K562 (cell line): Measurements from ENCODE around the gene FRMD1. TPM values are rescaled to one million over a fixed set of nuclear protein-coding genes. Genes with fewer than 3 reads are reported as not detected.
A peak's percentile ranks its signal among the peaks of the same experiment; 100 is the strongest.

Source experiments
- ATAC-seq: fragments of 200-7000 bp; cut with Tn5 transposase; 3 replicates; pipeline ENCODE4 v1.9.1; 2020; ENCODE audit warnings: moderate library complexity
- BruUV-seq: library from RNA; stranded (reverse); fragments of 400-500 nt; replicated peaks from 2 replicates; lab custom pipeline; 2021; lab: Mats Ljungman, UMichigan
- CTCF ChIA-PET: fragments of 300-600 bp; formaldehyde crosslinking; extraction: SDS; loops from one replicate; lab custom pipeline; 2021; ENCODE audit warnings: low intra/inter-chr PET ratio; lab: Yijun Ruan, JAX
- POLR2A ChIA-PET: fragments of 300-600, 350-650 bp; sonication (Branson Sonifier 250); formaldehyde crosslinking; extraction: SDS; loops from one replicate; lab custom pipeline; 2021; ENCODE audit warnings: antibody characterized with exemption, inconsistent platforms; lab: Yijun Ruan, JAX
- DNase-seq, 4 experiments: peaks; one replicate each; pipeline versions ENCODE4 v3.0.0 to v3.0.0-alpha.2; 2011 to 2018; ENCODE audit warnings: low spot score in 3 of 4, mixed read lengths in 3 of 4; ENCODE audit errors: extremely low read depth in 1 of 4
- FAIRE-seq: peaks from 2 replicates; lab custom pipeline; 2011; peaks lifted over from hg19 to GRCh38; lab: Jason Lieb, UNC
- H2AFZ ChIP-seq: 2 replicates; pipeline ENCODE4 v1.6.0; 2011; ENCODE audit warnings: low read depth, low read length, control low read depth, inconsistent platforms
- H3K27ac ChIP-seq: fragments of 200-600 bp; 3 replicates; pipeline ENCODE4 v1.8.0; 2011; ENCODE audit warnings: low read depth, mild to moderate bottlenecking, control low read depth, inconsistent platforms, low read length, moderate library complexity, mixed read lengths; ENCODE audit errors: extremely low read depth
- H3K27me3 ChIP-seq, 2 experiments: fragments of 300-600 bp in 1 of 2; 2 replicates in 1 of 2; 3 replicates in 1 of 2; pipeline versions ENCODE4 v1.6.0 to v1.8.0; 2011; ENCODE audit warnings: inconsistent platforms in 2 of 2, low read length in 2 of 2, mild to moderate bottlenecking in 1 of 2, mixed read lengths in 1 of 2, moderate library complexity in 1 of 2; ENCODE audit not compliant: control insufficient read depth in 2 of 2, insufficient read depth in 2 of 2
- H3K36me3 ChIP-seq: fragments of 300-600 bp; 3 replicates; pipeline ENCODE4 v1.8.0; 2011; ENCODE audit warnings: mild to moderate bottlenecking, low read length, inconsistent platforms; ENCODE audit not compliant: control insufficient read depth, insufficient read depth
- H3K4me1 ChIP-seq, 2 experiments: fragments of 200-600 bp in 1 of 2; replicated peaks in 1 of 2; 2 replicates in 1 of 2; 3 replicates in 1 of 2; pipeline versions ENCODE4 v1.5.1 to v1.8.0; 2011; ENCODE audit warnings: inconsistent platforms in 2 of 2, low read length in 2 of 2, mild to moderate bottlenecking in 1 of 2, mixed read lengths in 1 of 2, moderate library complexity in 1 of 2; ENCODE audit not compliant: control insufficient read depth in 2 of 2, insufficient read depth in 2 of 2
- H3K4me2 ChIP-seq: 2 replicates; pipeline ENCODE4 v1.6.1; 2011; ENCODE audit warnings: low read length, control low read depth, inconsistent platforms, mixed read lengths; ENCODE audit not compliant: insufficient read depth
- H3K4me3 ChIP-seq: fragments of 200-600 bp; sonication (generic), shearing (Covaris generic); 2 replicates; pipeline ENCODE4 v1.5.1; 2016; ENCODE audit warnings: control low read depth, inconsistent platforms
- H3K79me2 ChIP-seq: fragments of 200-600 bp; 3 replicates; pipeline ENCODE4 v1.8.0; 2011; ENCODE audit warnings: low read length, inconsistent platforms; ENCODE audit not compliant: control insufficient read depth, insufficient read depth
- H3K9ac ChIP-seq, 2 experiments: 2 replicates each; pipeline versions ENCODE4 v1.6.0 to v1.6.1; 2011; ENCODE audit warnings: low read depth in 2 of 2, low read length in 2 of 2, control low read depth in 1 of 2, inconsistent platforms in 1 of 2, mild to moderate bottlenecking in 1 of 2, mixed read lengths in 1 of 2; ENCODE audit not compliant: insufficient read depth in 1 of 2
- H3K9me1 ChIP-seq: one replicate; pipeline ENCODE4 v1.6.0; 2011; ENCODE audit warnings: inconsistent platforms, mild to moderate bottlenecking, low read length, moderate library complexity; ENCODE audit not compliant: control insufficient read depth, insufficient read depth
- H3K9me3 ChIP-seq: replicated peaks from 2 replicates; pipeline ENCODE4 v1.5.1; 2011; ENCODE audit warnings: low read depth, low read length, inconsistent platforms; ENCODE audit not compliant: control insufficient read depth, insufficient read depth
- H4K20me1 ChIP-seq: replicated peaks from 2 replicates; pipeline ENCODE4 v1.6.1; 2011; ENCODE audit warnings: low read length, inconsistent platforms, mixed read lengths; ENCODE audit not compliant: control insufficient read depth, insufficient read depth
- EZH2 ChIP-seq: IDR thresholded peaks from 2 replicates; pipeline ENCODE4 v1.6.1; 2012; ENCODE audit warnings: low read depth, mild to moderate bottlenecking, inconsistent platforms, low read length, borderline replicate concordance
- JUND ChIP-seq, 2 experiments: IDR thresholded peaks; 2 replicates in 1 of 2; 3 replicates in 1 of 2; pipeline ENCODE4 v1.6.1; 2011; ENCODE audit warnings: borderline replicate concordance in 2 of 2, low read depth in 2 of 2, low read length in 2 of 2, improper control_type of control experiment in 1 of 2, missing biosample characterization in 1 of 2, missing genetic modification characterization in 1 of 2, missing genetic modification reagents in 1 of 2
- MBD1 ChIP-seq: fragments of 250-450 bp; sonication (Bioruptor Pico); IDR thresholded peaks from 2 replicates; pipeline ENCODE4 v1.8.0; 2022; ENCODE audit warnings: inconsistent platforms
- PCBP1 ChIP-seq: fragments of 200-400 bp; formaldehyde crosslinking; IDR thresholded peaks from 2 replicates; pipeline ENCODE4 v1.6.1; 2018; ENCODE audit warnings: mild to moderate bottlenecking, low read depth, low read length; ENCODE audit not compliant: poor library complexity, severe bottlenecking
- REST ChIP-seq, 2 experiments: fragments of 450-650 bp; formaldehyde crosslinking in 1 of 2; IDR thresholded peaks; 2 replicates each; pipeline versions ENCODE4 v1.4.0 to v1.6.1; 2014 to 2020; ENCODE audit warnings: mild to moderate bottlenecking in 2 of 2, borderline replicate concordance in 1 of 2, low read depth in 1 of 2
- TCF15 ChIP-seq: fragments of 250-450 bp; sonication (Bioruptor Pico); IDR thresholded peaks from 2 replicates; pipeline ENCODE4 v1.8.0; 2022; ENCODE audit warnings: moderate library complexity, mild to moderate bottlenecking, inconsistent platforms
- THRB ChIP-seq: fragments of 450-650 bp; formaldehyde crosslinking; conservative IDR thresholded peaks from 2 replicates; pipeline ENCODE4 v1.4.0; 2022; ENCODE audit warnings: mild to moderate bottlenecking, missing genetic modification characterization
- ZNF766 ChIP-seq: fragments of 200-800 bp; sonication (Bioruptor generic); conservative IDR thresholded peaks from 2 replicates; pipeline ENCODE4 v1.6.1; 2016; ENCODE audit warnings: missing genetic modification characterization, missing compliant biosample characterization
- WGBS: fragments of 100-300 bp; shearing (Covaris generic); methylation state at CpG from one replicate; pipeline ENCODE4 v1.1.6; 2016; ENCODE audit warnings: low coverage, mixed read lengths; ENCODE audit not compliant: insufficient coverage; ENCODE audit errors: missing lambda C conversion rate; 5-methylcytosine and 5-hydroxymethylcytosine counted together
- in situ Hi-C: fragments of 300-500 bp; cut with MboI; formaldehyde crosslinking; loops from 4 replicates; pipeline ENCODE4 v1.15.0; 2018; ENCODE audit warnings: inconsistent platforms, mixed read lengths
- intact Hi-C: fragments of 100-400 bp; cut with micrococcal nuclease; formaldehyde crosslinking; loops from 2 replicates; pipeline ENCODE4 v1.14.2; 2022
- polyA plus RNA-seq, 8 experiments: library from polyadenylated mRNA; depleted of rRNA in 4 of 8; stranded (reverse) in 5 of 8; unstranded in 3 of 8; fragments of >200 nt; fragmentation: Nextera tagmentation in 2 of 8; fragmentation: Illumina TruSeq in 1 of 8; extraction: Ambion mirVana in 2 of 8; extraction: Trizol in 1 of 8; gene quantifications; 2 replicates each; pipeline versions ENCODE4 v1.2.1 to v1.2.3, GENCODE V29; 2011 to 2014; ENCODE audit warnings: inconsistent platforms in 1 of 8, missing spikeins in 1 of 8
- total RNA-seq, 7 experiments: library from RNA; depleted of rRNA in 6 of 7; stranded (reverse); fragments of >200 nt in 6 of 7; fragmentation: Illumina TruSeq in 2 of 7; extraction: Trizol in 2 of 7; gene quantifications; 2 replicates each; pipeline versions ENCODE4 v1.2.1 to v1.2.3, GENCODE V29; 2011 to 2021; ENCODE audit warnings: low replicate concordance in 1 of 7

Gene FRMD1
- total and polyA plus RNA-seq, 9 of the 15 experiments (the other 6 are each of a cell fraction or from before 2014, with no cell fraction given): 0.01 to 0.04 (median 0.01) TPM; not detected in 6

DNA sequence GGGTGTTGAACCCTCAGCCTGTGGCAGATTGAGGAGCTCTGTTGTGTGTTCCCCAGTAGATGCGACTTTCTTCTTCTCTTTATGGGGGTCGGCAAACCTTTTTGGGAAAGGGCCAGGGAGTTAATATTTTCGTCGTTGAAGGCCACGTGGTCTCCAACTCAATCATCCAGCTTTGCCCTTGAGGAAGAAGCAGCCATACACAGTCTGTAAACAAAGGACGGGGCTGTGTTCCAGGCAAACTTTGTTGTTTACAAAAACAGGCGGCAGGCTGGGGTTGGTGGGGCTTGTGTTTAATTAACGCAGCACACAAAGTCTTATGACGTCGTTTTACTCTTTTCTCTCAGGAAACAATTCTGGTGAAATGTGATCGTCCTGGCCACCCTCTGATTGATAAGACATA lies 61.4 kb downstream of the FRMD1 start:
- no peak for FAIRE-seq
- Histone ChIP-seq H4K20me1 (no peaks in the 10 kb centered on the region), H2AFZ (no peak overlapping the region), H3K27ac (no peak overlapping the region), H3K27me3 (peaks cover 38 to 45% of the 10 kb centered on the region in 2 experiments), H3K4me1 (no peaks in the 10 kb centered on the region), H3K9ac (no peak overlapping the region), H3K9me1 (no peaks in the 10 kb centered on the region), H3K79me2 (no peaks in the 10 kb centered on the region), H3K4me2 (no peak overlapping the region), H3K9me3 (0 out of 2 replicates have a peak, but pooled peaks cover under 1% of the 10 kb centered on the region), H3K36me3 (no peaks in the 10 kb centered on the region), H3K4me3 (no peak overlapping the region)
- in situ Hi-C loops (no loop called here), intact Hi-C loops (no loop called here)
- WGBS: 0% methylated on average over 11 of the region's 11 CpGs
- ChIA-PET POLR2A (no interaction called here), CTCF (no interaction called here)
- DNase-seq: no peak
- no peak for ATAC-seq
- TF ChIP-seq THRB (CRISPR knock-in tag) (no peak), ZNF766 (CRISPR knock-in tag) (no peak), EZH2 (0 out of 2 replicates have a peak, but pooled peaks have one; percentile 85), JUND (IDR thresholded peaks at IDR 0.05; ENCODE audit: borderline replicate concordance, low read depth, low read length) (no peak), JUND (tag; IDR thresholded peaks at IDR 0.05; ENCODE audit: borderline replicate concordance, low read depth, low read length) (no peak), TCF15 (CRISPR knock-in tag) (no peak), REST (IDR thresholded peaks at IDR 0.05; ENCODE audit: borderline replicate concordance) (no peak), REST (CRISPR knock-in tag; IDR thresholded peaks at IDR 0.05; ENCODE audit: low read depth) (no peak), MBD1 (no peak), PCBP1 (no peak)
- no TSS peak for BruUV-seq
